ENCODE results near the gene COX7B. TPM values are rescaled to one million over a fixed set of nuclear protein-coding genes. Genes with fewer than 3 reads are reported as not detected.
"Not testable (repeated sequence)": the region's sequence is repeated elsewhere in the genome, so short reads cannot be mapped to it uniquely, and the experiment has no call there.

Gene COX7B
- total RNA-seq, 2 donors from 2014 or later = 276 to 335 TPM

DNA sequence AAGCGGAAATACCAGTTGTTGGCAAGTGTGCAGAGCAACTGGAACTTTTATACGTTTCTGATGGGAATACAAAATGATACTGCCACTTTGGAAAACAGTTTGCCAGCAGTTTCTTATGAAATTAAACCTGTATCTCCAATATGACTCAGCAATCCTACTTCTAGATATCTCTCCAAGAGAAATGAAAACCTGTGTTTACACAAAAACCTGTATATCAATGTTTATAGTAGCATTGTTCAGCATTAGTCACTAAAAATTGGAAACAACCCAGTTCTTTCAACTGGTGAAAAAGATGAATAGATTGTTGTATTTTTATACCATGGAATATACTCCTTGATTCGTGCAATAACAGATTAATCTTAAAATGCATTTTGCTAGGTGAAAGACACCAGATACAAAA, 38.0 kb downstream of the COX7B start:
- DNase-seq (ENCODE audit: low spot score) = no peak
- intact Hi-C loops (cut with DNase I) = no loop called here

DNA sequence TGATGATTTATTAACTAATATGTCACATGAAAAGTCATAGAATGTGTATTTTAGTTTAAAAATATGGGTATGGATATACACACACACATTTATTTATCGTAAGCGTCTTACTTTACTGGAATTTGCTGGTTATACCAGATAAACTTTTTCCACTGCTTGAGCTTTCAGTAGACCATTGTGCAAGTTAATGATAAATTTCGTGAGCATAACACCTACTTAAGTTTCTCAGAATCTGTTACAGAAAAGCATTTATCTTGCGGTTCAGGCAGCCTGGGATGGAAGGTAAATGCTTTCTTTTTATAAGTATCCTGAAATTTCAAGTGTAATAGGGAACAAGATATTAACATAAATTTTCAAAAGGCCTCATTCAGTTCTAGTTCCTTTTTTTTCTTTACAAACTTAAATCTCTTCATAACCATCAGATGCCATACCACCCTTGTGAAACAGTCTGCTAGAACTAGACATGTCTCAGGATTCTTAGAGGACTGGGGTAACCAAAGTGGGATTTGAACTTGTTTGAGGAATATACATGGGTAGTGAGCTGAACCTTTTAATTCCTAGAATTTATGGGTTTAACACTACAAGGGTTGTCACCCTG, 38.9 kb downstream of the COX7B start:
- intact Hi-C loops (cut with DNase I) = no loop called here
- DNase-seq (ENCODE audit: low spot score) = no peak

DNA sequence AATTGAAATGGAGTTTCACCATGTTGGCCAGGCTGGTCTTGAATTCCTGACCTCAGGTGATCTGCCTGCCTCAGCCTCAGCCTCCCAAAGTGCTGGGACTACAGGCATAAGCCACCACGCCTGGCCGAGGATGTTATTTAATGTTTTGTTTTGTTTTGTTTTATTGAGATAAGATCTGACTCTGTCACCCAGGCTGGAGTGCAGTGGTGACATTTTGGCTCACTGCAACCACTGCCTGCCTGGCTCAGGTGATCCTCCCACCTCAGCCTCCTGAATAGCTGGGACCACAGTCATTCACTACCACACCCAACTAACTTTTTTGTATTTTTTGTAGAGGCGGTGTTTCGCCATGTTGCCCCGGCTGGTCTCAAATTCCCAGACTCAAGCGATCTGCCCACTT, 45.8 kb downstream of the COX7B start:
- intact Hi-C loops (cut with DNase I); DNase-seq (ENCODE audit: low spot score): not testable (repeated sequence)

DNA sequence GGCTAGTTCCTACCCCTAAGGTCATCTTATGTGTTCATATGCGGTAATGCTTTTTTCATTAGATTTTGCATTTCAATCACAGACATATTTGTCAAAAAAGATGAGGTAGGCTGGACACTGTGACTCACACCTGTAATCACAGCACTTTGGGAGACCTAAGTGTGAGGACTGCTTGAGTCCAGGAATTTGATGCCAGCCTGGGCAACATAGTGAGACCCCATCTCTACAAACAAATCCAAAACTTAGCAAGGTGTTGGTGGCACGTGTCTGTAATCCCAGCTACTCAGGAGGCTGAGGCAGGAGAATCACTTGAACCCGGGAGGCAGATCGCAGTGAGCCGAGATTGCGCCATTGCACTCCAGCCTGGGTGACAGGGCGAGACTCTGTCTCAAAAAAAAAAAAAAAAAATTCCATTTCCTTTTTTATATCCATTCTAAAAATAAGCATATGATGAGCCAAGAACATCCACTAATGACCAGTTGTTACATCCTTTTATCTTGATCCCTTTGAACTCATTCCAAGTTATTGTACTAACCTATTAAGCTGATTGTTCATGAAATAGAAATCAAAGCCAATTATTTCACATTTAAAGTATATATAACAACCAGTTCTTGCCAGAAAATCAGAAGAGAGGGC, 46.8 kb downstream of the COX7B start:
- intact Hi-C loops (cut with DNase I) = no loop called here
- DNase-seq (ENCODE audit: low spot score) = no peak

DNA sequence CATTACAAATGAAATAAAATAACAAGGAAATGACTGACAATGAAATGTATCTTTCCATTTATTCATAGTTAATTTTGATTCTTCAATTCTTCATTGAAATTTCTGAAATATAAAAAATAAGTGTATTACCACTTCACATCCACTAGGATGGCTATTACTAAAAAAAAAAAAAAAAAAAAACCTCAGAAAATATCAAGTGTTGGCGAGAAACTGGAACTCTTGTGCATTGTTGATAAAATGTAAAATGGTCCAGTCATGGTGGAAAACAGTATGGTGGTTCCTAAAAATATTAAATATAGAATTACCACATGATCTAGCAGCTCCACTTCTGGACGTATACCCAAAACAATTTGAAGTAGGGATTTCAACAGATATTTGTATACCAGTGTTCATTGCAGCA, 47.3 kb downstream of the COX7B start:
- DNase-seq (ENCODE audit: low spot score) = no peak
- intact Hi-C loops (cut with DNase I) = no loop called here

DNA sequence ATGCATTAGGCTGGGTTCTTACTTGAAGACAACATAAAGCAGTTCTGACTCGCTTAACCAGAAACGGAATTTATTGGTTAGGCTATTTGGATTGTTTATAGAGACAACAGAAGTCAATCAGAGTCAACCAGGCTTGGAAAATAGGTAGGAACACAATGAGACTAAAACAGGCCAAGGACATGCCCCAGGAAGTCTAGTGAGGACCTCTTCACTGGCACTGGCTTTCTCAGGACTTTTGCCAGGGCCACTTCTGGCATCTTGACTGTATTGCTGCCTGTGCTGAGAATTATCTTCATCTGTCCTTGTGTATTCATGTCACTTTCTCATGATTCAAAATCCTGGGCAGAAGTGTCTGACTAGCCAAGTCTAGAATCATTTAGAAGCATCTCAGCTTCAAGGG, 50.6 kb downstream of the COX7B start:
- intact Hi-C loops (cut with DNase I) = no loop called here

DNA sequence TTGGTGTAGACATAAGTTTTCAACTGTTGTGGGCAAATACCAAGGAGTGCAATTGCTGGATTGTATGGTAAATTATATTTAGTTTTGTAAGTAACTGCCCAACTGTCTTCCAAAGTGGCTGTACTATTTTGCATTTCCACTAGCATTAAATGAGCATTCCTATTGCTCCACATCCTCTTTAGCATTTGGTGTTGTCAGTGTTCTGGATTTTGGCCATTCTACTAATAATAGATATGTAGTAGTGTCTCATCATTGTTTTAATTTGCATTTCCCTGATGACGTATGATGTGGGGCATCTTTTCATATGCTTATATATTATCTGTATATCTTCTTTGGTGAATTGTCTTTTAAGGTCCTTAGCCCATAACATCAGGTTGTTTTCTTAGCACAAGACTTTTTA, 52.9 kb downstream of the COX7B start:
- intact Hi-C loops (cut with DNase I) = no loop called here
- DNase-seq (ENCODE audit: low spot score) = no peak

More for the DNA sequence above, 50.6 kb downstream of the COX7B start:
- DNase-seq (ENCODE audit: low spot score) = no peak

DNA sequence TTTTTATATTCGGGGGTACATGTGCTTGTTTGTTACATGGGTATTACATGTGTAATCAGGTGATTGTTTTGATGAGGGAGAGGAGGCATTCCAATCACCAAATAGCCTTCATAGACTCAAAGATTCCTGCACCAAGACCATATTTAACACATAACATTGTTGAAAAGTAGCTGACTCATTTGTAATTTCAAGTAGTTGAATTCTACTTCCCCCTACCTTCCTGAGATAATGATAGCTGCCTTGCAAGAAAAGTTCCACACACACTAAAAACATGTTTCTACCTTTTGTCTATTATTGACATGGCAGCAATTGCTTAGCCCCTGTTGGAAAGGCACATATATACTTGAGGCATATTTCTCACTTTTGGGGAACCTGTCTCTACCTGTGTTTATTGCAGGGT, 54.0 kb downstream of the COX7B start:
- intact Hi-C loops (cut with DNase I) = no loop called here
- DNase-seq (ENCODE audit: low spot score) = no peak

DNA sequence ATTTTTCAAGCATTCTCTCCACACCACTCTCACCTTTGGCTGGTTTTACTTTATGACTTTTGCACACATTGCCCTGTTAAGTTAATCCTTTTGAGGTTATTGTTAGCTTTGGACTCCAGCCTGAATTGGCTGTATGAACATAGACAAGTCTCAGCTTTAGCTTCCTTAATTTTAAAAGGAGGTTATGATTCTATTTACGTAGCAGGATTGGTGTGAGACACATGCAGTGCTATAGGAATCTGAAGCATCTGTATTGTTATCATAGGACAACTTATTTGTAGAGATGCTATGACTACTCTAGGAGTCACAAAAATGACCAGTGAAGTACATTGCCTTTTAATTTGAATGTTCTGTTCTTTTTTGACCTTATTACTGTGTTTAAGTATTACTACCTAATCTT, 54.4 kb downstream of the COX7B start:
- no peak for DNase-seq (ENCODE audit: low spot score)

More for the DNA sequence above, 54.4 kb downstream of the COX7B start:
- intact Hi-C loops (cut with DNase I) = no loop called here

Other genes starting within 250 kb of the COX7B start
- gene ATRX, start 113.3 kb upstream of the COX7B start, total RNA-seq = 10 to 100 TPM; 89.2 to 94.2 TPM
- gene MAGT1, start 4.0 kb upstream of the COX7B start, total RNA-seq = 10 to 100 TPM; 46.3 to 58.1 TPM
- gene ATP7A, start 11.2 kb downstream of the COX7B start, total RNA-seq = 10 to 100 TPM; 10.8 to 11.9 TPM
- not detected for gene PGAM4, start 70.2 kb downstream of the COX7B start, total RNA-seq
- 100 to 1,000 TPM; 222 to 323 TPM for gene PGK1, start 204.8 kb downstream of the COX7B start, total RNA-seq
- gene TAF9B, start 240.2 kb downstream of the COX7B start, total RNA-seq = 10 to 100 TPM; 28.3 to 30.4 TPM

Measured in posterior vena cava (tissue), 2 donors.